AG04449 (cell line): ENCODE measurements around the gene DPYSL5.

Source experiments
- CTCF ChIA-PET: fragments of 350-600 bp; formaldehyde crosslinking; extraction: SDS; loops from one replicate; lab custom pipeline; 2021; ENCODE audit warnings: antibody characterized with exemption; lab: Yijun Ruan, JAX
- POLR2A ChIA-PET: fragments of 400-600, 350-600 bp; formaldehyde crosslinking; extraction: SDS; loops from one replicate; lab custom pipeline; 2020; ENCODE audit warnings: antibody characterized with exemption, inconsistent platforms; lab: Yijun Ruan, JAX
- DNase-seq: peaks from one replicate; pipeline ENCODE4 v3.0.0-alpha.2; 2010; ENCODE audit warnings: low read depth, low spot score
- H3K4me3 ChIP-seq: 2 replicates; pipeline ENCODE4 v1.5.1; 2011; ENCODE audit warnings: low read depth, mild to moderate bottlenecking, control low read depth, low read length
- TF ChIP-seq, protein P1 (sequence below): IDR thresholded peaks from one replicate; pipeline ENCODE4 v1.5.1; 2011; ENCODE audit warnings: mild to moderate bottlenecking, moderate library complexity, low read length, control low read depth, inconsistent platforms; ENCODE audit not compliant: insufficient read depth; ENCODE audit errors: missing control alignments

The DPYSL5 gene

DNA sequence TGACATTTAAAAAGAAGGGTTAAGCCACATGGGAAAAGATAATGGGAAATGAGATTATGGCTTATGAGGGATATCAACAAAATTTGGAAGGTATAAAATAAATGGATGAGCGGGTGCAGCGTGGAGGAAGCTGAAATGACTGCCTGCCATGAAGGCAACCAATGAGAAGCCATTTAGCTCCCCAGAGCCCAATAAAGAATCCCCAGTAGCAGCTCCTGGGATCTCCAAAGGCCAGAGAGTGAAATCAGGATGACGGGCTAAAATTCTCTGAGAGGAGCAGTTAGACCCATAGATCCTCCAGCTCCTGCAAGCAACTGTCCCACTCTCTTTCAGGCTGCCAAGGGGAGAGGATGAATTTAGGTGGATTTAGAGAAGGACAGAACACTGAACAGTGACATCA lies 109.6 kb downstream of the DPYSL5 start:
- TF ChIP-seq, protein P1, sequence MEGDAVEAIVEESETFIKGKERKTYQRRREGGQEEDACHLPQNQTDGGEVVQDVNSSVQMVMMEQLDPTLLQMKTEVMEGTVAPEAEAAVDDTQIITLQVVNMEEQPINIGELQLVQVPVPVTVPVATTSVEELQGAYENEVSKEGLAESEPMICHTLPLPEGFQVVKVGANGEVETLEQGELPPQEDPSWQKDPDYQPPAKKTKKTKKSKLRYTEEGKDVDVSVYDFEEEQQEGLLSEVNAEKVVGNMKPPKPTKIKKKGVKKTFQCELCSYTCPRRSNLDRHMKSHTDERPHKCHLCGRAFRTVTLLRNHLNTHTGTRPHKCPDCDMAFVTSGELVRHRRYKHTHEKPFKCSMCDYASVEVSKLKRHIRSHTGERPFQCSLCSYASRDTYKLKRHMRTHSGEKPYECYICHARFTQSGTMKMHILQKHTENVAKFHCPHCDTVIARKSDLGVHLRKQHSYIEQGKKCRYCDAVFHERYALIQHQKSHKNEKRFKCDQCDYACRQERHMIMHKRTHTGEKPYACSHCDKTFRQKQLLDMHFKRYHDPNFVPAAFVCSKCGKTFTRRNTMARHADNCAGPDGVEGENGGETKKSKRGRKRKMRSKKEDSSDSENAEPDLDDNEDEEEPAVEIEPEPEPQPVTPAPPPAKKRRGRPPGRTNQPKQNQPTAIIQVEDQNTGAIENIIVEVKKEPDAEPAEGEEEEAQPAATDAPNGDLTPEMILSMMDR, result no peak
- H3K4me3 ChIP-seq, result no peak overlapping the region
- ChIA-PET POLR2A (no interaction called here), CTCF (interaction anchor here (1.2 to 16.1 kb wide), 3 partner anchors 8 to 111 kb away, joined by 3 to 663 read pairs (median 10); no protein-coding TSS in a partner anchor)
- no peak for DNase-seq

DNA sequence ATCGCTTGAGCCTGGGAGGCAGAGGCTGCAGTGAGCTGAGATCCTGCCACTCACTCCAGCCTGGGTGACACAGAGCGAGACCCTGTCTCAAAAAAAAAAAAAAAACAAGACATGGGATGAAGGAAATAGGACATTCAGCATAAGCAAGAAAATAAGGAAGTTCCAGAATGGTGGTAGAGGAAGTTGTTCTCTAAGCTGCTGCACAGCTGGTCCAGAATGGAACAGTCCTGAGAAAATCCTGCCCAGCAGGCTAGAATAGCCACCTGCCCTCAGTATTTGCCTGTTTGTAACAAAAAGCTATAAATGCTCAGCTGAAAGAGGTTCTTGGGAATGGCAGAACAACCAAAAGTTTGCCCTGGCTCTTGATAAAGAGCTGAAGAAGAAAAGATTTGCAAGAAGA lies 111.4 kb downstream of the DPYSL5 start:
- no peak for DNase-seq
- H3K4me3 ChIP-seq, result no peak overlapping the region
- ChIA-PET POLR2A (no interaction called here), CTCF (interaction anchor here (1.1 to 16.1 kb wide), 11 partner anchors 8 to 126 kb away, joined by 3 to 663 read pairs (median 6); partner anchors contain the start of genes KHK and MAPRE3)
- TF ChIP-seq, protein P1, result no peak

DNA sequence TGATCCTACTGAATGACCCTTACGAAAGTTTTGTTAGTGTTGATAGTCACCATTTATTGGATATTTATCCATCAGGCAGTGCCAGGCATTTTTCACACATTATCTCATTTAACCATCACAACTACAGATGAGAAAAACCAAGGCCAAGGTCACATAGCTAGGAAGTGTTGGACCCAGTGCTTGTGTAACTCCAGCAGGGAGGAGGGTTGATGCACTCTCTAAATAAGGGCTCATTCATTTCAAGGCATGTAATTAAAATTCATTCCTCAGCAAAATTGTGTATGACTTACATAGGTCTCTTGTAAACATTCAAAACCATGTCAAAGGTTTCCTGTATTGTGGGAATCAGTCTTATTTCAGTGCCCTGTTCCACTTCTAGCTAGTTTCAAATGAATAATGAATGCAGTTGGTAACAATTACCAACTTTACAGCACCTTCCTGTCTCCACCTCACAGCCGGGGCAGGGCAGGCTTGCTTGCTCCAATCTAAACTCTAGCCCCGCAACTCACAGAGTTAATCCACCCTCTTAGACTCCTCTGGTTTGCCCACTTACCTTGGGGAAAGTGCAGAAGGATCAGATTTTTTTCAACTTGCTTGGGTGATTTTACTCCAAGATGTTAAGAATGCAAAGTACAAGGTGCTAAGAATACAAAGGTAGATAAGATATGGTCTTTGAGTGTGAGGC lies 116.7 kb downstream of the DPYSL5 start:
- ChIA-PET POLR2A (no interaction called here), CTCF (interaction anchor here (0.9 to 16.1 kb wide), 11 partner anchors 8 to 227 kb away, joined by 3 to 663 read pairs (median 11); partner anchors contain the start of gene KHK)
- no peak overlapping the region for H3K4me3 ChIP-seq
- no peak for DNase-seq
- TF ChIP-seq, protein P1, result no peak

DNA sequence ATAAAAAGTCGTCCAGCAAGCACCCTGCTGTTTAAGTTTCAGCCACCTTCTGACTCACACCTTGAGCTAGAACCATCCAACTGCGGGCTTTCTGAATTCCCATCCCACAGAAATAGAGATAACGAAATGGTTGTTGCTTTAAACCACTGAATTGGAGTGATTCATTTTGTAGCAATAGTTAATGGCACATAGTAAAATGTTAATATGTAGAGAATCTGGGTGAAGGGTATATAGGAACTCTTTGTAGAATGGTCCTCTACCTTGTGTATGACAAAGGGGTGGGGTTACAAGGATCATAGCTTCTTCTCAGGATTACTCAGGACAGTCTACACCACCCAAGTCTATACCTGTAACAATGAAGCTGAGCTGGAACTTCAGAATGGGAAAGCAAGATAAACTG lies 120.1 kb downstream of the DPYSL5 start:
- TF ChIP-seq, protein P1, result no peak
- ChIA-PET CTCF (interaction anchor here (1.0 to 16.1 kb wide), 4 partner anchors 8 to 111 kb away, joined by 3 to 663 read pairs (median 18); no protein-coding TSS in a partner anchor), POLR2A (no interaction called here)

DNA sequence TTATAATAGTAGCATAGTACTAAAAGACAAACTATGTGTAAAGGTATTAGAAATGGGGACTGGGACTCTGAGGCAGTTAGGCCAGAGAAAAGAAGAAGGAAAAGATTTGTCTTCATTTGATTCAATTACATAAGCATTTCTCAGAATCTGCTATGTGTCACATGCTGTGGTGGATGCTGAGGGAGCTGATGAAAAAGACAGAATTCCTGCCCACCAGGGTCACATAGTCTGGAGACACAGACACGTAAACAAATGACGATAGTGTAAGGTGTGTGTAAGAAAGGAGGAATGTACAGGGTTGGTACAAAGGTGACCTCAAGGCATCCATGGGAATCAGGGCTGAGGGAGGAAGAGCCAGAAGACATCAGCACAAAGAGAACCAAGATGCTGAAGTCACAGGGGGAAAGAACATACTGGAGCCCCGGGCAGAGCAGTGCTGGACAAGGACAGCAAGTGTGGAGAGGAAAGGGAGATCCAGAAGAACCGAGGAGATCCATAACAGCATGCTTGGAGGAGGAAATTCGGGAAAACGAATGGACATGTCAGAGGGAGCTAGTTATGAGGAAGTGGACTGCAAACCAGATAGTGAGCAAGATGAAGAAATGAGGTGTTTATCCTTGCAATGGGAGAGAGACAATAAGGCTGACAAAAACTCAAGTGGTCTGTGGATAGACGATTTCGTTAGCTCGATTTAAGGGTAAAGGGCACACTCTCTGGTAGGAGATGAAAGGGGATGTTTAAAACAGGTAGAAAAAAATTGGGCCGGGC lies 121.3 kb downstream of the DPYSL5 start:
- ChIA-PET POLR2A (no interaction called here), CTCF (interaction anchor here (0.8 to 16.1 kb wide), 8 partner anchors 8 to 123 kb away, joined by 3 to 663 read pairs (median 6); no protein-coding TSS in a partner anchor)
- no peak overlapping the region for H3K4me3 ChIP-seq
- no peak for DNase-seq
- TF ChIP-seq, protein P1, result no peak

More for the DNA sequence above, 120.1 kb downstream of the DPYSL5 start:
- DNase-seq, result no peak
- no peak overlapping the region for H3K4me3 ChIP-seq
